ENCODE measurements around the gene KRTAP19-7. TPM values are rescaled to one million over a fixed set of nuclear protein-coding genes. Genes with fewer than 3 reads are reported as not detected.

Gene KRTAP19-7
- total and polyA plus RNA-seq, 2 experiments from 2014 or later: not detected

- no peak overlapping the region for H3K4me2 ChIP-seq
- H3K4me1 ChIP-seq (ENCODE audit: insufficient read depth): no peaks in the 10 kb centered on the region
- H3K27ac ChIP-seq: no peak overlapping the region
- no peaks in the 10 kb centered on the region for H3K9me2 ChIP-seq (replicated peaks; ENCODE audit: insufficient read depth)
- WGBS (ENCODE audit: low lambda C conversion rate, missing lambda C conversion rate): 67% methylated on average over 3 of the region's 3 CpGs
- H3K27me3 ChIP-seq: no peaks in the 10 kb centered on the region
- H3K79me2 ChIP-seq: no peaks in the 10 kb centered on the region
- DNase-seq (ENCODE audit: low spot score): no peak
- no peaks in the 10 kb centered on the region for H3K9me3 ChIP-seq (ENCODE audit: low read depth)
- H3K4me3 ChIP-seq: no peak overlapping the region
- H4K20me1 ChIP-seq (ENCODE audit: insufficient read depth, poor library complexity, severe bottlenecking): no peaks in the 10 kb centered on the region
- H2AFZ ChIP-seq: no peak overlapping the region
- no peak for TF ChIP-seq EZH2 (IDR thresholded peaks at IDR 0.05; ENCODE audit: borderline replicate concordance)
- TF ChIP-seq CTCF (IDR thresholded peaks at IDR 0.05; ENCODE audit: poor library complexity): no peak
- H3K36me3 ChIP-seq (replicated peaks; ENCODE audit: insufficient read depth, low read depth): no peaks in the 10 kb centered on the region
These were observed 19.0 kb upstream of the KRTAP19-7 start for GRCh38 chr21:30580132-30580531.

GRCh38 chr21:30579346-30579745 lies 18.2 kb upstream of the KRTAP19-7 start:
- Histone ChIP-seq H3K9me3 (ENCODE audit: low read depth) (no peaks in the 10 kb centered on the region), H3K4me1 (ENCODE audit: insufficient read depth) (no peaks in the 10 kb centered on the region), H3K79me2 (no peaks in the 10 kb centered on the region), H3K4me2 (no peak overlapping the region), H3K4me3 (no peak overlapping the region), H4K20me1 (ENCODE audit: insufficient read depth, poor library complexity, severe bottlenecking) (no peaks in the 10 kb centered on the region), H3K9me2 (replicated peaks; ENCODE audit: insufficient read depth) (no peaks in the 10 kb centered on the region), H3K36me3 (replicated peaks; ENCODE audit: insufficient read depth, low read depth) (no peaks in the 10 kb centered on the region), H3K27ac (no peak overlapping the region), H2AFZ (no peak overlapping the region), H3K27me3 (no peaks in the 10 kb centered on the region)
- 80% methylated on average over 1 of the region's 1 CpG for WGBS (ENCODE audit: low lambda C conversion rate, missing lambda C conversion rate)
- TF ChIP-seq CTCF (IDR thresholded peaks at IDR 0.05; ENCODE audit: poor library complexity) (no peak), EZH2phosphoT487 (IDR thresholded peaks at IDR 0.05; ENCODE audit: low read depth, severe bottlenecking, unreplicated experiment) (no peak), EZH2 (IDR thresholded peaks at IDR 0.05; ENCODE audit: borderline replicate concordance) (no peak)
- no peak for DNase-seq (ENCODE audit: low spot score)

- Histone ChIP-seq H4K20me1 (ENCODE audit: insufficient read depth, poor library complexity, severe bottlenecking) (no peaks in the 10 kb centered on the region), H3K79me2 (no peaks in the 10 kb centered on the region), H3K4me2 (no peak overlapping the region), H3K36me3 (replicated peaks; ENCODE audit: insufficient read depth, low read depth) (no peaks in the 10 kb centered on the region), H3K27ac (no peak overlapping the region), H2AFZ (no peak overlapping the region), H3K27me3 (no peaks in the 10 kb centered on the region), H3K9me3 (ENCODE audit: low read depth) (no peaks in the 10 kb centered on the region), H3K9me2 (replicated peaks; ENCODE audit: insufficient read depth) (no peaks in the 10 kb centered on the region), H3K4me1 (ENCODE audit: insufficient read depth) (no peaks in the 10 kb centered on the region), H3K4me3 (no peak overlapping the region)
- TF ChIP-seq EZH2 (IDR thresholded peaks at IDR 0.05; ENCODE audit: borderline replicate concordance): no peak
- no peak for TF ChIP-seq CTCF (IDR thresholded peaks at IDR 0.05; ENCODE audit: poor library complexity)
- TF ChIP-seq EZH2phosphoT487 (IDR thresholded peaks at IDR 0.05; ENCODE audit: low read depth, severe bottlenecking, unreplicated experiment): no peak
- no peak for DNase-seq (ENCODE audit: low spot score)
These were observed 16.7 kb upstream of the KRTAP19-7 start for GRCh38 chr21:30577766-30578165.

- Histone ChIP-seq H3K9me2 (replicated peaks; ENCODE audit: insufficient read depth) (no peaks in the 10 kb centered on the region), H2AFZ (no peak overlapping the region), H3K27me3 (no peaks in the 10 kb centered on the region), H3K36me3 (replicated peaks; ENCODE audit: insufficient read depth, low read depth) (no peaks in the 10 kb centered on the region), H3K4me3 (no peak overlapping the region), H3K9me3 (ENCODE audit: low read depth) (no peaks in the 10 kb centered on the region), H4K20me1 (ENCODE audit: insufficient read depth, poor library complexity, severe bottlenecking) (no peaks in the 10 kb centered on the region), H3K27ac (no peak overlapping the region), H3K79me2 (no peaks in the 10 kb centered on the region), H3K4me1 (ENCODE audit: insufficient read depth) (no peaks in the 10 kb centered on the region), H3K4me2 (no peak overlapping the region)
- TF ChIP-seq CTCF (IDR thresholded peaks at IDR 0.05; ENCODE audit: poor library complexity): no peak
- DNase-seq (ENCODE audit: low spot score): no peak
These were observed 6.5 kb upstream of the KRTAP19-7 start for GRCh38 chr21:30567617-30568016.

All from hepatocyte (in vitro differentiated cells).